Omental fat pad (tissue), 4 donors: ENCODE data around the gene MXRA7. TPM values are rescaled to one million over a fixed set of nuclear protein-coding genes. Genes with fewer than 3 reads are reported as not detected.

ENCODE experiments used
- ATAC-seq: fragments of 150-250 bp; one replicate; pipeline ENCODE4 v1.9.1; 2016; ENCODE audit warnings: mild to moderate bottlenecking, moderate library complexity; ENCODE audit not compliant: low FRiP score
- DNase-seq: peaks from one replicate; pipeline ENCODE4 v3.0.0-alpha.2; 2019; ENCODE audit warnings: low spot score
- small RNA-seq: library from RNA; depleted of rRNA; stranded (forward); fragments of <200 nt; gene quantifications from one replicate; pipeline ENCODE3, GENCODE V24; 2016
- total RNA-seq, 4 donors: library from RNA; depleted of rRNA; stranded (reverse); fragments of >200 nt; gene quantifications; one replicate each; pipeline ENCODE4 v1.1.0, GENCODE V29; 2016
- TF ChIP-seq, protein P1 (sequence below), 3 donors: fragments of 450-650 bp; IDR thresholded peaks; one replicate each; pipeline ENCODE4 v1.5.1; 2016 to 2017; ENCODE audit warnings: antibody characterized with exemption in 3 of 3, mild to moderate bottlenecking in 3 of 3, moderate library complexity in 2 of 3

Gene MXRA7
- total RNA-seq, 4 donors from 2014 or later, result 150 to 231 (median 194) TPM

DNA sequence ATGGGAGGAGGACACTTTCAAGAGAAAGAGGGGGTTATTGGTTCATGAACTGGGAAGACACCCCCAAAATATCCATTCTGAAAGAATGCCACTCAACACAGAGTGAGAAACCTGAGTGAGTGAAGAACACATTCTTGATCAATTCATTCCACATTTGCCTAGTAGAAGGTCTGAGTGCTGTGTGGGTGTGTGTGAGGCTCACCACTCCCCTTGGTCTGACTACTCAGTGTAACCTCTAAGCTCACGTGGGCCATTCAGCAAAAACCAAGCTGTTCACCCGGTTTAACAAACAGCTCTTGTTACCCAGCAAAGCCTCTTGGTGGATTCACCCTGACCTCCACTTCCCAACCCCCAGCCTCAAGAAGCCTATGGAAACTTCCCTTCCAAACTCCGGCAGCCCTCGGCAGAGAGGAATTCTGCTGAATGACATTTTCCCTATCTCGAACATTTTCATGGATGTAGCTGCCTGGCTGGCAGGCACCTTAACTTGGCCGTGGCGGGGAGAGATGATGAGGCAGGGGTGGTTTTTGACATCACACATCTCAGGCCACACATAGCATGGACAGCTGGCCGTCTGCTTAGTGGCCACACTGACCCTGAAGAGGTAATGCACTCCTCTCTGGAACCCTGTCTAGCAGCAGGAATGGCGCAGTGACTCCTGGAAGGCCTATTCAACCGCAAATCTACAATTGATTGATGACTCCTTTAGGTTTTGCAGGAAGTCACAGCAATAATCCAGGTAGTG is 78.8 kb downstream of the MXRA7 start:
- no peak for ATAC-seq
- TF ChIP-seq, protein P1, sequence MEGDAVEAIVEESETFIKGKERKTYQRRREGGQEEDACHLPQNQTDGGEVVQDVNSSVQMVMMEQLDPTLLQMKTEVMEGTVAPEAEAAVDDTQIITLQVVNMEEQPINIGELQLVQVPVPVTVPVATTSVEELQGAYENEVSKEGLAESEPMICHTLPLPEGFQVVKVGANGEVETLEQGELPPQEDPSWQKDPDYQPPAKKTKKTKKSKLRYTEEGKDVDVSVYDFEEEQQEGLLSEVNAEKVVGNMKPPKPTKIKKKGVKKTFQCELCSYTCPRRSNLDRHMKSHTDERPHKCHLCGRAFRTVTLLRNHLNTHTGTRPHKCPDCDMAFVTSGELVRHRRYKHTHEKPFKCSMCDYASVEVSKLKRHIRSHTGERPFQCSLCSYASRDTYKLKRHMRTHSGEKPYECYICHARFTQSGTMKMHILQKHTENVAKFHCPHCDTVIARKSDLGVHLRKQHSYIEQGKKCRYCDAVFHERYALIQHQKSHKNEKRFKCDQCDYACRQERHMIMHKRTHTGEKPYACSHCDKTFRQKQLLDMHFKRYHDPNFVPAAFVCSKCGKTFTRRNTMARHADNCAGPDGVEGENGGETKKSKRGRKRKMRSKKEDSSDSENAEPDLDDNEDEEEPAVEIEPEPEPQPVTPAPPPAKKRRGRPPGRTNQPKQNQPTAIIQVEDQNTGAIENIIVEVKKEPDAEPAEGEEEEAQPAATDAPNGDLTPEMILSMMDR (IDR thresholded peaks at IDR 0.05), result no peak
- no peak for DNase-seq

DNA sequence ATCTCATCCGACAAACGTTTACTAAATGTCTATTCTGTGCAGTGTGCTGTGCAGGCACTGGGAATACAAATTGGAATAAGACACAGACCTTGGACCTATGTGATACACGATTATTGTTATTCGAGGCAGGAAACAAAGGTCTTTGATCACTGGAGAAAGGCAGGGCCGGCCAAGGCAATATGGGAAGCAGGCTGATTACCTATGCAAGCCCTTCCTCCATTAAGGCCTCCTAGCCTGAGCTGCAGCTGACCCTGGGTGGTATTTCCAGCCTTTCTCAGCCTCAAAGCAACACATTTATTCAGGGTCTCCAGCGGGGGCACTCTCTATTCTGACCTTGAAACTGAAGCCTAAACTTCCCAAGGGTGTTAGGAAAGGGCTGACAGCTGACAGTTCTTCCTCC is 80.6 kb downstream of the MXRA7 start:
- TF ChIP-seq, protein P1 (IDR thresholded peaks at IDR 0.05), result no peak

More for the DNA sequence above, 80.6 kb downstream of the MXRA7 start:
- DNase-seq (no peak), ATAC-seq (no peak)

Small RNA genes lying within 50 kb of the gene (small RNA-seq; reads per million reads assigned to genes)
- gene AC005837.3 (not detected), gene RF02271 (not detected), gene RNU6-227P (not detected), gene RNU6-97P (not detected), gene RNY4P36 (not detected)

Other genes with a start within 250 kb of the MXRA7 start
- gene AANAT, start 243.4 kb downstream of the MXRA7 start, total RNA-seq, result not detected
- 10 to 100 TPM; 29.9 to 77.9 (median 56.7) TPM for gene RHBDF2, start 209.5 kb downstream of the MXRA7 start, total RNA-seq
- gene CYGB, start 173.3 kb downstream of the MXRA7 start, total RNA-seq, result 10 to 100 TPM; 18.9 to 46.2 (median 35.2) TPM
- gene PRCD, start 170.9 kb downstream of the MXRA7 start, total RNA-seq, result 10 to 100 TPM in 1 of 4 donors, 1 to 10 TPM in 3; 2.3 to 20.0 (median 3.5) TPM
- 10 to 100 TPM in 2 of 4 donors, 1 to 10 TPM in 2; 4.2 to 12.1 (median 9.7) TPM for gene ST6GALNAC2, start 125.1 kb downstream of the MXRA7 start, total RNA-seq
- 1 to 10 TPM in 3 of 4 donors, under 1 TPM in 1; 0.46 to 4.6 (median 1.9) TPM for gene ST6GALNAC1, start 67.2 kb downstream of the MXRA7 start, total RNA-seq
- 10 to 100 TPM; 17.7 to 40.4 (median 30.4) TPM for gene JMJD6, start 15.6 kb upstream of the MXRA7 start, total RNA-seq
- gene METTL23, start 15.9 kb upstream of the MXRA7 start, total RNA-seq, result 10 to 100 TPM; 13.6 to 30.2 (median 26.9) TPM
- 100 to 1,000 TPM; 208 to 463 (median 244) TPM for gene SRSF2, start 26.4 kb upstream of the MXRA7 start, total RNA-seq
- gene MFSD11, start 27.2 kb upstream of the MXRA7 start, total RNA-seq, result 10 to 100 TPM; 17.9 to 38.9 (median 26.3) TPM
- gene MGAT5B, start 157.4 kb upstream of the MXRA7 start, total RNA-seq, result under 1 TPM in 2 of 4 donors, not detected in 2; 0.12 to 0.63 TPM